ENCODE data around the gene COX14. TPM values are rescaled to one million over a fixed set of nuclear protein-coding genes. Genes with fewer than 3 reads are reported as not detected.

Gene COX14
- total and polyA plus RNA-seq, 7 experiments from 2014 or later = 37.2 to 244 (median 49.0) TPM

DNA sequence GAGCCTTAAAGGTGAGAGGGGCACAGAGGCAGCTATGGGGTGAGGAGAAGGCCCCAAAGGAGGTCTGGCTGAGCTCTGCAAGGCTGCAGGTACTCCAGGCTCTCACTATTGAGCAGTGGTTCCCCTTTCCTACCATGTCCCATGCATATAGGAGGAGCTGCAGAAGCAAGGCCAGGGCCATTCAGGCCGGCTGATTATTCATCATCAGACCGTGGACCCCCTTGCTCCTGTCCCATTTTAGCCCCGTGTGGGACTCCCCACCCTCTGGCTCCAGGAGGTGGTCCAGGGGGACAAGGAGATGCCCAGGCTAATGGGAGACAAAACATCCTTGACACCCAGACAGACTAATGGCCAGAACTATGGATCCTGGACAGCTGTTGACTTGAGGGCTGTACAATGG, 5.1 kb upstream of the COX14 start:
- Mint-ChIP-seq H3K4me3 (no peak overlapping the region), H3K27me3 (no peaks in the 10 kb centered on the region), H3K4me1 (peaks cover 0 to 15% (median 11%) of the 10 kb centered on the region in 7 donors), H3K36me3 (no peaks in the 10 kb centered on the region), H3K27ac (peak overlapping the region in 1 of 9 donors; percentile 25), H3K9me3 (no peaks in the 10 kb centered on the region)
- H3K4me3 ChIP-seq (ENCODE audit: low read length) = no peak overlapping the region
- H3K27ac ChIP-seq (ENCODE audit: low read depth, low read length) = no peak overlapping the region
- POLR2A ChIA-PET = interaction anchor here (1.7 kb wide), 1 partner anchor 21 kb away, joined by 3 read pairs; no protein-coding TSS in a partner anchor
- H3K27me3 ChIP-seq (ENCODE audit: control insufficient read depth in 2 of 2, insufficient read depth in 2 of 2, low read length in 2 of 2) = no peaks in the 10 kb centered on the region
- H3K4me1 ChIP-seq (ENCODE audit: control insufficient read depth in 2 of 2, insufficient read depth in 2 of 2, low read length in 2 of 2) = peaks cover 0 to 4% of the 10 kb centered on the region in 2 donors
- DNase-seq = no peak
- intact Hi-C loops (cut with micrococcal nuclease) = no loop called here
- CTCF ChIA-PET = interaction anchor here (0.5 to 1.5 kb wide), 3 partner anchors 17 to 89 kb away, joined by 3 to 5 read pairs (median 4); partner anchors contain the start of gene SMARCD1
- no peaks in the 10 kb centered on the region for H3K36me3 ChIP-seq (ENCODE audit: control insufficient read depth in 2 of 3, insufficient read depth in 3 of 3, low read length in 3 of 3)
- no peak for ATAC-seq
- H3K9me3 ChIP-seq (ENCODE audit: control insufficient read depth in 2 of 3, low read length in 3 of 3) = no peaks in the 10 kb centered on the region

DNA sequence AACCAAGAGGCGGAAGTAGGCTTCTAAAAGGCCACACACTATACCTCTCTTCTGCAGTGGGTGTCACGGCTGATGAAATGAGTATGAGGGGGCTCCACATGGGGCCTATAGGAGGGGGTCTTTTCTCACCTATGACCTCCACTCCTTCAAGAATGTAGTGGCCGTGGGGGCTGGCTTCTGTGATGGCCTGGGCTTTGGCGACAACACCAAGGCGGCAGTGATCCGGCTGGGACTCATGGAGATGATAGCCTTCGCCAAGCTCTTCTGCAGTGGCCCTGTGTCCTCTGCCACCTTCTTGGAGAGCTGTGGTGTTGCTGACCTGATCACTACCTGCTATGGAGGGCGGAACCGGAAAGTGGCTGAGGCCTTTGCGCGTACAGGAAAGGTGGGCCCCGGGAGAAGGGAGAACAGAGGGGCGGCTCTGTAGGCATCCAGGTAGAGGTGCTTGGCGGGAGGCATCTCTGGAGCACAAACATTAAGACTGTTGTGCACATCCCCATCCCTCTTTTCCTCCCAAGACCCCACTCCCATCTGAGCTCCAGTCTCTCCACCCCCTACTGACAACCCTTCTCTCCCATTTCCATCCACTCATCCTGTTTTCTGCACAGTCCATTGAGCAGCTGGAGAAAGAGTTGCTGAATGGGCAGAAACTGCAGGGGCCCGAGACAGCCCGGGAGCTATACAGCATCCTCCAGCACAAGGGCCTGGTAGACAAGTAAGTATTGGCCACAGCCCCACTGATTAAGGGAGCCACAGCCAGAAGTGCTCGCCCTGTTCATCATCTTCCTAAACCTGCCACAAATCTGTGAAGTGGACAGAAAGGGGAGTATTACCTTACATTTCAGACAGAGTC, 4.4 kb upstream of the COX14 start:
- intact Hi-C loops (cut with micrococcal nuclease) = no loop called here
- H3K4me1 ChIP-seq (ENCODE audit: control insufficient read depth in 2 of 2, insufficient read depth in 2 of 2, low read length in 2 of 2) = peaks cover under 1 to 4% of the 10 kb centered on the region in 2 donors

DNA sequence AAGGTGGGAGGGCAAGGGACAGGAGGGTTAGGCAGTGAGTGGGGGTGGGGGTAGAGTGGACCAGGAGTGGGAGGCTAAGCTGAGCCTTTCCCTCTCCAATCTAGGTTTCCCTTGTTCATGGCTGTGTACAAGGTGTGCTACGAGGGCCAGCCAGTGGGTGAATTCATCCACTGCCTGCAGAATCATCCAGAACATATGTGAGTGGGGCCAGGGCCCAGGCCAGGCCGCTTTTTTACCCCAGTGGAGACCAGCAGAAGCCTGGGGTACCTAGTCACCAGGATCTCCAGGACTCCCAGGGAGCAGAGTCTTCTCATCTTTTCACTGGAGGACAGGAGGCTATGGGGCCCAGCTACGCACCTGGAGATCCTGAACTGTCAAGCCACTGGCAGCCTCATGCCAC, 2.7 kb upstream of the COX14 start:
- Histone ChIP-seq H3K27ac (ENCODE audit: low read depth, low read length) (no peak overlapping the region), H3K36me3 (ENCODE audit: control insufficient read depth in 2 of 3, insufficient read depth in 3 of 3, low read length in 3 of 3) (peaks cover 0 to 5% (median 0%) of the 10 kb centered on the region in 3 experiments), H3K27me3 (ENCODE audit: control insufficient read depth in 2 of 2, insufficient read depth in 2 of 2, low read length in 2 of 2) (no peaks in the 10 kb centered on the region), H3K9me3 (ENCODE audit: control insufficient read depth in 2 of 3, low read length in 3 of 3) (no peaks in the 10 kb centered on the region), H3K4me1 (ENCODE audit: control insufficient read depth in 2 of 2, insufficient read depth in 2 of 2, low read length in 2 of 2) (peaks cover 10 to 13% of the 10 kb centered on the region in 2 donors), H3K4me3 (ENCODE audit: low read length) (no peak overlapping the region)
- no peak overlapping the region for H3K4me3 Mint-ChIP-seq
- peaks cover 0 to 3% (median under 1%) of the 10 kb centered on the region in 5 donors for H3K36me3 Mint-ChIP-seq
- ChIA-PET CTCF (interaction anchor here (0.5 to 4.2 kb wide), 3 partner anchors 19 to 100 kb away, joined by 4 to 29 read pairs (median 18); partner anchors contain the start of gene SMARCD1), POLR2A (interaction anchor here (0.5 to 1.9 kb wide), 2 partner anchors 165 to 175 kb away, joined by 3 to 4 read pairs; no protein-coding TSS in a partner anchor)
- H3K9me3 Mint-ChIP-seq = no peaks in the 10 kb centered on the region
- intact Hi-C loops (cut with micrococcal nuclease) = no loop called here
- ATAC-seq (no peak), DNase-seq (no peak)
- peaks cover 2 to 27% (median 22%) of the 10 kb centered on the region in 7 donors for H3K4me1 Mint-ChIP-seq
- no peak overlapping the region for H3K27ac Mint-ChIP-seq
- no peaks in the 10 kb centered on the region for H3K27me3 Mint-ChIP-seq

More for the DNA sequence above, 4.4 kb upstream of the COX14 start:
- ATAC-seq (no peak), DNase-seq (no peak)
- no peaks in the 10 kb centered on the region for H3K9me3 Mint-ChIP-seq
- Histone ChIP-seq H3K27ac (ENCODE audit: low read depth, low read length) (no peak overlapping the region), H3K4me3 (ENCODE audit: low read length) (no peak overlapping the region), H3K27me3 (ENCODE audit: control insufficient read depth in 2 of 2, insufficient read depth in 2 of 2, low read length in 2 of 2) (no peaks in the 10 kb centered on the region), H3K36me3 (ENCODE audit: control insufficient read depth in 2 of 3, insufficient read depth in 3 of 3, low read length in 3 of 3) (peaks cover 0 to 5% (median 0%) of the 10 kb centered on the region in 3 experiments), H3K9me3 (ENCODE audit: control insufficient read depth in 2 of 3, low read length in 3 of 3) (no peaks in the 10 kb centered on the region)
- peaks cover 0 to 16% (median 15%) of the 10 kb centered on the region in 7 donors for H3K4me1 Mint-ChIP-seq
- H3K27ac Mint-ChIP-seq = peak overlapping the region in 1 of 9 donors; percentile 25
- peaks cover 0 to 2% (median 0%) of the 10 kb centered on the region in 5 donors for H3K36me3 Mint-ChIP-seq
- ChIA-PET POLR2A (interaction anchor here (0.6 kb wide), 1 partner anchor 571 kb away, joined by 3 read pairs; no protein-coding TSS in a partner anchor), CTCF (interaction anchor here (0.6 to 1.5 kb wide), 3 partner anchors 18 to 37 kb away, joined by 3 to 4 read pairs (median 4); partner anchors contain the start of gene SMARCD1)
- H3K4me3 Mint-ChIP-seq = no peak overlapping the region
- H3K27me3 Mint-ChIP-seq = no peaks in the 10 kb centered on the region

DNA sequence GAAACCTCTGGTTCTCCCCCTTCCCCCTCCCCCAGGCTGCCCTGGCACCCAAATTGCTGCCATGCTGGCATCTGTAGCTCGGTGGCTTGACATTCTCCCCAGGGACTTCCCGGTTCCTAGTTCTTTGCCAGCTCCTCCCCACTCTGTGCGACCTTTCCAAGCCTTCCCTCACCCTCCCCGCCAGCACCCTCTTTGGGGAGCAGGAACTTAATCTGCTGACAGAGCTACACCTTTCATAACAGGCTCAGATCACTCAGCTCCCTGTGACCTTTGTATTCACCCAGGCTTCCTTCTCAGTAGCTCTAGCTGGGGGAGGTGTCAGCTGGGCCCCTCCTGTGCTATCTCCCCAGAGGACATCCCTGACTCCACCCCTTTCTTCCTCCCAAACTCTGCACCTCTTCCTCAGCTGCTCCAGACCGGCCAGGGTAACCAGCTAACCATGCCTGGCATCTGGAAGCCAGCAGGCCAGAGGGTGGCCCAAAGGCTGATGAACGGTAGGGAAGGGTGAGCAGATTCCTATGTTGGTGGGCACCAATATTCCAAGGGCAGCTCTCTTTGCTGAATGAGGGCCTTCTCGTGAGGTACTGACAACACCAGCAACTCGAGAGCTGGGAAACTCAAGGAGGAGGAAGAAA, 1.8 kb upstream of the COX14 start:
- no peak overlapping the region for H3K27ac ChIP-seq (ENCODE audit: low read depth, low read length)
- H3K27me3 ChIP-seq (ENCODE audit: control insufficient read depth in 2 of 2, insufficient read depth in 2 of 2, low read length in 2 of 2) = no peaks in the 10 kb centered on the region
- H3K36me3 ChIP-seq (ENCODE audit: control insufficient read depth in 2 of 3, insufficient read depth in 3 of 3, low read length in 3 of 3) = peaks cover 0 to 5% (median 0%) of the 10 kb centered on the region in 3 experiments
- H3K27ac Mint-ChIP-seq = peak overlapping the region in 3 of 9 donors; percentile 55 to 82 (median 76)
- no peaks in the 10 kb centered on the region for H3K9me3 ChIP-seq (ENCODE audit: control insufficient read depth in 2 of 3, low read length in 3 of 3)
- intact Hi-C loops (cut with micrococcal nuclease) = loop anchor here (5.0 to 10.0 kb wide), 4 partner anchors 543 to 915 kb away; partner anchors contain the start of genes ATF1 (in 1 of the 2), MCRS1 (in 1 of the 2), SLC11A2 (in 1 of the 2) and TUBA1C (in 1 of the 2)
- H3K9me3 Mint-ChIP-seq = no peaks in the 10 kb centered on the region
- no peak for ATAC-seq
- peaks cover 11 to 15% of the 10 kb centered on the region in 2 donors for H3K4me1 ChIP-seq (ENCODE audit: control insufficient read depth in 2 of 2, insufficient read depth in 2 of 2, low read length in 2 of 2)
- peak overlapping the region in 4 of 10 donors; percentile 29 to 61 (median 37) for H3K4me3 Mint-ChIP-seq
- H3K4me3 ChIP-seq (ENCODE audit: low read length) = no peak overlapping the region
- ChIA-PET CTCF (interaction anchor here (0.6 to 4.2 kb wide), 12 partner anchors 10 to 143 kb away, joined by 3 to 29 read pairs (median 8); partner anchors contain the start of genes CERS5 and SMARCD1), POLR2A (interaction anchor here (0.5 to 4.3 kb wide), 11 partner anchors 7 to 410 kb away, joined by 3 to 53 read pairs (median 11); partner anchors contain the start of genes GPD1, RACGAP1 and SMARCD1)
- no peak for DNase-seq
- no peaks in the 10 kb centered on the region for H3K27me3 Mint-ChIP-seq
- peaks cover 6 to 31% (median 25%) of the 10 kb centered on the region in 7 donors for H3K4me1 Mint-ChIP-seq
- peaks cover 0 to 5% (median 5%) of the 10 kb centered on the region in 5 donors for H3K36me3 Mint-ChIP-seq

DNA sequence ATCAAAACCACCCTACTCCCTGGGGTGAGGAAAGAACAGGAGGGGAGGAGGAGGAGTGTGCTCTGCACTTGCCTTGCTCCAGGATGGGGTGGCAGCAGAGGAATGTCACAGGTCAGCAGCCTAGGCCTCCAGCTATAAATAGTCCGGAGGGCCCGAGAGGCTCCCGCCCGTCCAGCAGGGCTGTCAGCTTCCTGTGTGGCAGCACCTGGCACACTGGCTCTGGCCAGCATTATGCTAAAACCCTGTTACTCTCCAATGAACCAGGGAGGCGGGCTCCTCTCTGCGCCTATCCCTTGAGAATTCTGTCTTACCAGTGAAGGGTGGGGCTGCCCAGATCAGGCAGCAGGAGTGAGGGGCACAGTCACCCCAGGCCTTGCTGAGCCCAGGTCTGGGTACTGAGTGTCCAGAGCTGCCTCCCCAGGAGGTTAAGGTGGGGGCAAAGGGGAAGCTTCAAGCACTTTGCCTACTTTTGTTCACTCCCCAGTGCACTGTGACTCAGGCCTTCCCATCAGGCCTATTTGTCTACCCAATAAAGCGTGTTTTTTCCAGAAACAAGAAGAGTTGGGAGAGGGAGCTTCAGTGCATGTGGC, 1.2 kb upstream of the COX14 start:
- peaks cover 11 to 37% (median 30%) of the 10 kb centered on the region in 7 donors for H3K4me1 Mint-ChIP-seq
- no peak for ATAC-seq
- intact Hi-C loops (cut with micrococcal nuclease) = loop anchor here (1.0 to 10.0 kb wide), 9 partner anchors 26 to 914 kb away; partner anchors contain the start of genes ATF1 (in 1 of the 2), BCDIN3D (in 1 of the 2), CERS5 (in 1 of the 2) and MCRS1 (in 1 of the 2)
- peak overlapping the region; percentile 40 for H3K4me3 ChIP-seq (ENCODE audit: low read length)
- POLR2A ChIA-PET = interaction anchor here (0.5 to 4.3 kb wide), 19 partner anchors 8 to 1107 kb away, joined by 3 to 53 read pairs (median 7); partner anchors contain the start of genes ATF1, CERS5, GPD1 and POU6F1
- peaks cover 0 to 1% (median 0%) of the 10 kb centered on the region in 11 donors for H3K9me3 Mint-ChIP-seq
- H3K27ac Mint-ChIP-seq = peak overlapping the region in 8 of 9 donors; percentile 95 to 99 (median 98)
- CTCF ChIA-PET = interaction anchor here (0.6 to 4.2 kb wide), 21 partner anchors 8 to 144 kb away, joined by 3 to 29 read pairs (median 4); partner anchors contain the start of genes CERS5 and SMARCD1
- H3K36me3 ChIP-seq (ENCODE audit: control insufficient read depth in 2 of 3, insufficient read depth in 3 of 3, low read length in 3 of 3) = peaks cover 0 to 8% (median 0%) of the 10 kb centered on the region in 3 experiments
- H3K9me3 ChIP-seq (ENCODE audit: control insufficient read depth in 2 of 3, low read length in 3 of 3) = no peaks in the 10 kb centered on the region
- no peak for DNase-seq
- peak overlapping the region; percentile 21 to 100 (median 98) for H3K4me3 Mint-ChIP-seq
- peaks cover 0 to 10% (median 7%) of the 10 kb centered on the region in 5 donors for H3K36me3 Mint-ChIP-seq
- no peak overlapping the region for H3K27ac ChIP-seq (ENCODE audit: low read depth, low read length)
- H3K4me1 ChIP-seq (ENCODE audit: control insufficient read depth in 2 of 2, insufficient read depth in 2 of 2, low read length in 2 of 2) = peaks cover 14 to 20% of the 10 kb centered on the region in 2 donors
- H3K27me3 Mint-ChIP-seq = no peaks in the 10 kb centered on the region
- no peaks in the 10 kb centered on the region for H3K27me3 ChIP-seq (ENCODE audit: control insufficient read depth in 2 of 2, insufficient read depth in 2 of 2, low read length in 2 of 2)
